Measurements from ENCODE around the gene CNTN4.
A peak's percentile ranks its signal among the peaks of the same experiment; 100 is the strongest.

CNTN4 gene

GRCh38 chr3:2354702-2355101 lies 256.0 kb downstream of the CNTN4 start:
- Histone ChIP-seq H3K36me3 (ENCODE audit: control insufficient read depth in 1 of 2, insufficient read depth in 2 of 2, low read depth in 1 of 2, low read length in 2 of 2) (no peaks in the 10 kb centered on the region), H2BK5ac (ENCODE audit: low read depth, low read length, poor library complexity, severe bottlenecking) (no peak overlapping the region), H4K8ac (ENCODE audit: low read length) (no peak overlapping the region), H3K27me3 (ENCODE audit: control insufficient read depth in 1 of 2, insufficient read depth in 1 of 2, low read length in 2 of 2) (no peaks in the 10 kb centered on the region), H3K9me3 (ENCODE audit: control insufficient read depth, low read length) (peaks cover under 1% of the 10 kb centered on the region), H3K9ac (ENCODE audit: low read length) (no peak overlapping the region), H3K4me2 (ENCODE audit: low read length, poor library complexity, severe bottlenecking) (no peak overlapping the region), H2BK12ac (ENCODE audit: low read length in 2 of 2) (no peak overlapping the region), H3K79me1 (replicated peaks; ENCODE audit: low read length, poor library complexity, severe bottlenecking) (no peaks in the 10 kb centered on the region), H3K27ac (ENCODE audit: low read length, poor library complexity, severe bottlenecking) (no peak overlapping the region), H3K23ac (ENCODE audit: low read length in 2 of 2) (no peak overlapping the region), H3K18ac (ENCODE audit: low read depth in 1 of 2, low read length in 2 of 2) (peak overlapping the region in 1 of 2 experiments; percentile 21), H3K4ac (ENCODE audit: low read depth in 1 of 2, low read length in 2 of 2) (no peak overlapping the region), H2BK15ac (ENCODE audit: low read depth, poor library complexity, severe bottlenecking) (no peak overlapping the region), H3K14ac (ENCODE audit: low read length in 2 of 2) (no peak overlapping the region), H2AFZ (ENCODE audit: low read depth, low read length) (no peak overlapping the region), H3K4me3 (ENCODE audit: insufficient read depth in 1 of 2, low read depth in 1 of 2, low read length in 2 of 2) (no peak overlapping the region), H3K4me1 (ENCODE audit: control insufficient read depth, insufficient read depth, low read depth, low read length) (no peaks in the 10 kb centered on the region), H2BK120ac (ENCODE audit: low read depth, low read length) (no peak overlapping the region), H2AK5ac (ENCODE audit: low read length, severe bottlenecking) (no peak overlapping the region), H4K91ac (ENCODE audit: low read length) (no peak overlapping the region)
- WGBS: 0% methylated on average over 1 of the region's 1 CpG
- peak; percentile 89 for DNase-seq

GRCh38 chr3:2356298-2356950 lies 257.8 kb downstream of the CNTN4 start:
- Histone ChIP-seq H3K4ac (ENCODE audit: low read depth in 1 of 2, low read length in 2 of 2) (no peak overlapping the region), H2AFZ (ENCODE audit: low read depth, low read length) (no peak overlapping the region), H4K91ac (ENCODE audit: low read length) (no peak overlapping the region), H3K9ac (ENCODE audit: low read length) (no peak overlapping the region), H2BK5ac (ENCODE audit: low read depth, low read length, poor library complexity, severe bottlenecking) (no peak overlapping the region), H3K36me3 (ENCODE audit: control insufficient read depth in 1 of 2, insufficient read depth in 2 of 2, low read depth in 1 of 2, low read length in 2 of 2) (no peaks in the 10 kb centered on the region), H2BK120ac (ENCODE audit: low read depth, low read length) (no peak overlapping the region), H4K8ac (ENCODE audit: low read length) (no peak overlapping the region), H3K79me1 (replicated peaks; ENCODE audit: low read length, poor library complexity, severe bottlenecking) (no peaks in the 10 kb centered on the region), H3K14ac (ENCODE audit: low read length in 2 of 2) (no peak overlapping the region), H3K18ac (ENCODE audit: low read depth in 1 of 2, low read length in 2 of 2) (no peak overlapping the region), H3K27me3 (ENCODE audit: control insufficient read depth in 1 of 2, insufficient read depth in 1 of 2, low read length in 2 of 2) (no peaks in the 10 kb centered on the region), H3K23ac (ENCODE audit: low read length in 2 of 2) (no peak overlapping the region), H2BK12ac (ENCODE audit: low read length in 2 of 2) (no peak overlapping the region), H3K27ac (ENCODE audit: low read length, poor library complexity, severe bottlenecking) (no peak overlapping the region), H2AK5ac (ENCODE audit: low read length, severe bottlenecking) (no peak overlapping the region), H3K9me3 (ENCODE audit: control insufficient read depth, low read length) (no peaks in the 10 kb centered on the region), H3K4me1 (ENCODE audit: control insufficient read depth, insufficient read depth, low read depth, low read length) (no peaks in the 10 kb centered on the region), H3K4me3 (ENCODE audit: insufficient read depth in 1 of 2, low read depth in 1 of 2, low read length in 2 of 2) (no peak overlapping the region), H3K4me2 (ENCODE audit: low read length, poor library complexity, severe bottlenecking) (no peak overlapping the region), H2BK15ac (ENCODE audit: low read depth, poor library complexity, severe bottlenecking) (no peak overlapping the region)
- no peak for DNase-seq
- WGBS: 95% methylated on average over 2 of the region's 3 CpGs

GRCh38 chr3:2360815-2361214 lies 262.1 kb downstream of the CNTN4 start:
- H3K23ac ChIP-seq (ENCODE audit: low read length in 2 of 2): no peak overlapping the region
- WGBS: 88% methylated on average over 1 of the region's 2 CpGs
- no peak overlapping the region for H2BK15ac ChIP-seq (ENCODE audit: low read depth, poor library complexity, severe bottlenecking)
- H2AFZ ChIP-seq (ENCODE audit: low read depth, low read length): no peak overlapping the region
- H2AK5ac ChIP-seq (ENCODE audit: low read length, severe bottlenecking): no peak overlapping the region
- no peak overlapping the region for H3K4ac ChIP-seq (ENCODE audit: low read depth in 1 of 2, low read length in 2 of 2)
- no peak overlapping the region for H4K8ac ChIP-seq (ENCODE audit: low read length)
- H3K27ac ChIP-seq (ENCODE audit: low read length, poor library complexity, severe bottlenecking): no peak overlapping the region
- no peak overlapping the region for H3K14ac ChIP-seq (ENCODE audit: low read length in 2 of 2)
- H3K27me3 ChIP-seq (ENCODE audit: control insufficient read depth in 1 of 2, insufficient read depth in 1 of 2, low read length in 2 of 2): no peaks in the 10 kb centered on the region
- H3K79me1 ChIP-seq (replicated peaks; ENCODE audit: low read length, poor library complexity, severe bottlenecking): no peaks in the 10 kb centered on the region
- no peak overlapping the region for H3K4me3 ChIP-seq (ENCODE audit: insufficient read depth in 1 of 2, low read depth in 1 of 2, low read length in 2 of 2)
- H3K4me1 ChIP-seq (ENCODE audit: control insufficient read depth, insufficient read depth, low read depth, low read length): no peaks in the 10 kb centered on the region
- no peak overlapping the region for H2BK5ac ChIP-seq (ENCODE audit: low read depth, low read length, poor library complexity, severe bottlenecking)
- H3K9me3 ChIP-seq (ENCODE audit: control insufficient read depth, low read length): no peaks in the 10 kb centered on the region
- no peak overlapping the region for H3K4me2 ChIP-seq (ENCODE audit: low read length, poor library complexity, severe bottlenecking)
- H3K36me3 ChIP-seq (ENCODE audit: control insufficient read depth in 1 of 2, insufficient read depth in 2 of 2, low read depth in 1 of 2, low read length in 2 of 2): no peaks in the 10 kb centered on the region
- H2BK12ac ChIP-seq (ENCODE audit: low read length in 2 of 2): no peak overlapping the region
- H4K91ac ChIP-seq (ENCODE audit: low read length): no peak overlapping the region
- no peak overlapping the region for H3K18ac ChIP-seq (ENCODE audit: low read depth in 1 of 2, low read length in 2 of 2)
- DNase-seq: no peak
- H3K9ac ChIP-seq (ENCODE audit: low read length): no peak overlapping the region
- no peak overlapping the region for H2BK120ac ChIP-seq (ENCODE audit: low read depth, low read length)

- no peak overlapping the region for H3K4ac ChIP-seq (ENCODE audit: low read depth in 1 of 2, low read length in 2 of 2)
- H3K4me3 ChIP-seq (ENCODE audit: insufficient read depth in 1 of 2, low read depth in 1 of 2, low read length in 2 of 2): no peak overlapping the region
- H2BK5ac ChIP-seq (ENCODE audit: low read depth, low read length, poor library complexity, severe bottlenecking): no peak overlapping the region
- no peak overlapping the region for H2BK120ac ChIP-seq (ENCODE audit: low read depth, low read length)
- no peak overlapping the region for H3K14ac ChIP-seq (ENCODE audit: low read length in 2 of 2)
- H3K23ac ChIP-seq (ENCODE audit: low read length in 2 of 2): no peak overlapping the region
- H4K91ac ChIP-seq (ENCODE audit: low read length): no peak overlapping the region
- H3K4me1 ChIP-seq (ENCODE audit: control insufficient read depth, insufficient read depth, low read depth, low read length): no peaks in the 10 kb centered on the region
- H3K79me1 ChIP-seq (replicated peaks; ENCODE audit: low read length, poor library complexity, severe bottlenecking): no peaks in the 10 kb centered on the region
- H3K9ac ChIP-seq (ENCODE audit: low read length): no peak overlapping the region
- no peak overlapping the region for H3K18ac ChIP-seq (ENCODE audit: low read depth in 1 of 2, low read length in 2 of 2)
- H4K8ac ChIP-seq (ENCODE audit: low read length): no peak overlapping the region
- 99% methylated on average over 6 of the region's 6 CpGs for WGBS
- H2BK12ac ChIP-seq (ENCODE audit: low read length in 2 of 2): no peak overlapping the region
- no peak for DNase-seq
- H3K4me2 ChIP-seq (ENCODE audit: low read length, poor library complexity, severe bottlenecking): no peak overlapping the region
- no peaks in the 10 kb centered on the region for H3K36me3 ChIP-seq (ENCODE audit: control insufficient read depth in 1 of 2, insufficient read depth in 2 of 2, low read depth in 1 of 2, low read length in 2 of 2)
- no peak overlapping the region for H2BK15ac ChIP-seq (ENCODE audit: low read depth, poor library complexity, severe bottlenecking)
- no peak overlapping the region for H2AFZ ChIP-seq (ENCODE audit: low read depth, low read length)
- no peak overlapping the region for H3K27ac ChIP-seq (ENCODE audit: low read length, poor library complexity, severe bottlenecking)
- H2AK5ac ChIP-seq (ENCODE audit: low read length, severe bottlenecking): no peak overlapping the region
- H3K27me3 ChIP-seq (ENCODE audit: control insufficient read depth in 1 of 2, insufficient read depth in 1 of 2, low read length in 2 of 2): no peaks in the 10 kb centered on the region
- no peaks in the 10 kb centered on the region for H3K9me3 ChIP-seq (ENCODE audit: control insufficient read depth, low read length)
These were observed 263.5 kb downstream of the CNTN4 start for GRCh38 chr3:2362122-2362521.
